Epithelial cell of esophagus (primary cell): Measurements from ENCODE around the gene PLAC8.
"Not testable (repeated sequence)": the region's sequence is repeated elsewhere in the genome, so short reads cannot be mapped to it uniquely, and the experiment has no call there.

Experiments used
- DNase-seq: peaks from one replicate; pipeline ENCODE4 v3.0.0; 2010; ENCODE audit warnings: low read depth
- H3K4me3 ChIP-seq: 2 replicates; pipeline ENCODE4 v1.5.1; 2011; ENCODE audit warnings: mild to moderate bottlenecking, low read length, control low read depth
- CTCF ChIP-seq: IDR thresholded peaks from 2 replicates; pipeline ENCODE4 v1.5.1; 2011; ENCODE audit warnings: low read depth, mild to moderate bottlenecking, low read length, control low read depth, inconsistent platforms; ENCODE audit not compliant: insufficient read depth; ENCODE audit errors: missing control alignments

The PLAC8 gene

GRCh38 chr4:83083925-83084475, 30.5 kb downstream of the PLAC8 start:
- H3K4me3 ChIP-seq, result no peak overlapping the region
- no peak for TF ChIP-seq CTCF
- DNase-seq, result no peak

GRCh38 chr4:83082777-83083176, 31.8 kb downstream of the PLAC8 start:
- peak; percentile 18 for DNase-seq
- no peak for TF ChIP-seq CTCF
- no peak overlapping the region for H3K4me3 ChIP-seq

- no peak for DNase-seq
- TF ChIP-seq CTCF, result no peak
- no peak overlapping the region for H3K4me3 ChIP-seq
Measured at GRCh38 chr4:83080561-83080960, 34.0 kb downstream of the PLAC8 start.

- no peak for TF ChIP-seq CTCF
- no peak overlapping the region for H3K4me3 ChIP-seq
- no peak for DNase-seq
Measured at GRCh38 chr4:83075311-83076095, 39.0 kb downstream of the PLAC8 start.

GRCh38 chr4:83074783-83075182, 39.7 kb downstream of the PLAC8 start:
- not testable (repeated sequence) for H3K4me3 ChIP-seq, DNase-seq

- H3K4me3 ChIP-seq, result no peak overlapping the region
- peak; percentile 79 for TF ChIP-seq CTCF
- DNase-seq, result peak; percentile 86
Measured at GRCh38 chr4:83074086-83074704, 40.3 kb downstream of the PLAC8 start.

- TF ChIP-seq CTCF, result no peak
- peak; percentile 16 for DNase-seq
- H3K4me3 ChIP-seq, result no peak overlapping the region
Measured at GRCh38 chr4:83071116-83071515, 43.4 kb downstream of the PLAC8 start.
